ENCODE results near the gene DNAJC2.
"Not testable (repeated sequence)": the region's sequence is repeated elsewhere in the genome, so short reads cannot be mapped to it uniquely, and the experiment has no call there.

- not testable (repeated sequence) for TF ChIP-seq POLR2A, CTCF (IDR thresholded peaks at IDR 0.05)
These were observed 64.4 kb downstream of the DNAJC2 start for GRCh38 chr7:103279963-103280802.

All from tibial nerve (tissue), 3 donors.